Measurements from ENCODE around the gene CARD16.

CARD16 gene

GRCh38 chr11:105057432-105057831 is 12.3 kb upstream of the CARD16 start:
- H3K9me2 ChIP-seq (replicated peaks; ENCODE audit: low read depth, low read length): 0 out of 2 replicates have a peak, but pooled peaks cover 5% of the 10 kb centered on the region
- no peaks in the 10 kb centered on the region for H3K36me3 ChIP-seq (ENCODE audit: insufficient read depth, low read length)
- H3K27me3 ChIP-seq (ENCODE audit: insufficient read depth, low read length, poor library complexity, severe bottlenecking): no peaks in the 10 kb centered on the region
- H3K9me3 ChIP-seq (ENCODE audit: insufficient read depth, low read depth, low read length): no peaks in the 10 kb centered on the region
- no peaks in the 10 kb centered on the region for H3F3A ChIP-seq (ENCODE audit: low read depth)
- no peak overlapping the region for H2AFZ ChIP-seq (ENCODE audit: low read length)
- no peak for TF ChIP-seq EZH2phosphoT487 (IDR thresholded peaks at IDR 0.05; ENCODE audit: borderline replicate concordance)
- TF ChIP-seq CTCF (conservative IDR thresholded peaks at IDR 0.05; ENCODE audit: low read length): no peak
- H3K4me3 ChIP-seq (ENCODE audit: low read length, poor library complexity, severe bottlenecking): no peak overlapping the region
- no peaks in the 10 kb centered on the region for H4K20me1 ChIP-seq (ENCODE audit: insufficient read depth, low read length, poor library complexity, severe bottlenecking)
- no peaks in the 10 kb centered on the region for H3K79me2 ChIP-seq (ENCODE audit: insufficient read depth, low read length)
- peaks cover 5% of the 10 kb centered on the region for H3K4me1 ChIP-seq (ENCODE audit: insufficient read depth, low read length, poor library complexity, severe bottlenecking)
- H3K4me2 ChIP-seq (ENCODE audit: low read depth, low read length, poor library complexity, severe bottlenecking): no peak overlapping the region
- H3K9ac ChIP-seq (ENCODE audit: low read depth, low read length, poor library complexity, severe bottlenecking): no peak overlapping the region

DNA sequence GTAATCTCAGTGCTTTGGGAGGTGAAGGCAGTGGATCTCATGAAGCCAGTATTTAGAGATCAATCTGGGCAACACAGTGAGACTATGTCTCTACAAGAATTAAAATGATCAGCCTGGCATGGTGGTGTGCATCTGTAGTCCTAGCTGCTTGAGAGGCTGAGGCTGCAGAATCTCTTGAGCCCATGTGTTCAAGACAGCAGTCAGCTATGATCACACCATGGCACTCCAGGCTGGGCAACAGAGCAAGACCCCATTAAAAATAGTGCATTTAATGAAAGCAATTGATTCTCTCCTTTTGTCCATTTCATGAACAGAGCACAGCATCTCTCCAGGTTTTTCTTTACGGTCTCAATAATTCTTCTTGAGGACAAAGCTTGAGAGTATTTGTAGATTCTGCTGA is 11.3 kb upstream of the CARD16 start:
- peaks cover 11% of the 10 kb centered on the region for H3K4me1 ChIP-seq (ENCODE audit: insufficient read depth, low read length, poor library complexity, severe bottlenecking)
- TF ChIP-seq EZH2phosphoT487 (IDR thresholded peaks at IDR 0.05; ENCODE audit: borderline replicate concordance) (no peak), CTCF (conservative IDR thresholded peaks at IDR 0.05; ENCODE audit: low read length) (no peak)
- no peak overlapping the region for H2AFZ ChIP-seq (ENCODE audit: low read length)
- no peaks in the 10 kb centered on the region for H4K20me1 ChIP-seq (ENCODE audit: insufficient read depth, low read length, poor library complexity, severe bottlenecking)
- H3K9me2 ChIP-seq (replicated peaks; ENCODE audit: low read depth, low read length): 0 out of 2 replicates have a peak, but pooled peaks cover 5% of the 10 kb centered on the region
- no peak overlapping the region for H3K9ac ChIP-seq (ENCODE audit: low read depth, low read length, poor library complexity, severe bottlenecking)
- no peaks in the 10 kb centered on the region for H3K27me3 ChIP-seq (ENCODE audit: insufficient read depth, low read length, poor library complexity, severe bottlenecking)
- H3K4me2 ChIP-seq (ENCODE audit: low read depth, low read length, poor library complexity, severe bottlenecking): no peak overlapping the region
- no peaks in the 10 kb centered on the region for H3K79me2 ChIP-seq (ENCODE audit: insufficient read depth, low read length)
- no peaks in the 10 kb centered on the region for H3K9me3 ChIP-seq (ENCODE audit: insufficient read depth, low read depth, low read length)
- H3K36me3 ChIP-seq (ENCODE audit: insufficient read depth, low read length): no peaks in the 10 kb centered on the region
- no peak overlapping the region for H3K4me3 ChIP-seq (ENCODE audit: low read length, poor library complexity, severe bottlenecking)
- no peaks in the 10 kb centered on the region for H3F3A ChIP-seq (ENCODE audit: low read depth)

DNA sequence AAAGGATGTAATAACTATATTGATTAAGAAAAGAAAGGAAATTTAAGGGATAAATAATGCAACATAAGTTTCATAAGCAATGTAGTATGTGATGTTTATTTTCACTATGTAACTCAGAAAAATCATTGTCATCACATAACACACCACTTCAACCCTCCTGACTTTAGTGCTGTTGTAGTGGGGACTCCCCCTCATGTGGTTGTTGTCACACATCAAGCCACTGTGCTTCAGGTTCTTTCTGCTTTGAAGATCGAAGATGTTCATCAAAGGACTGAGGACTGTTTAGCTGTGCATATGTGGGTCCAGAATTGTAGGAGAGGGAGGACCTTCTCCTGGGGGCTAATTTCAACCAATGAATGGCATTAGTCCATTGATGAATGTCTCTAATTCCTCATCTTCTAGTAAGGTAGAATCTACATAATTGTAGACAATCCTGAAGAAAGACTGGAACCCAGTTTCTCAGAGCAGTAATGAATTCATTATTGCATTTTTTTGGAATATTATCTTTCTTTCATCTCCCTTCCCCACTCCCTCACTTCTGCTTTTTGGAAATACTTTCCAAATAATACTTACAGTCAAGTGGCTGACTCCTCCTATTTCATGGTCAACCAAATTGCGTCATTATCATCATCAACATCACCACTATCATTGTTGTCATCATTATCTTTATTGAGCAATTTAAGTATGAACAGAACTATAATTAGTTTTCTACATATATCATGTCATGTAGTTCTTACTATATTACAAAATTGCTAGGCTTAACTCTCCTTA is 9.8 kb upstream of the CARD16 start:
- no peaks in the 10 kb centered on the region for H3K9me3 ChIP-seq (ENCODE audit: insufficient read depth, low read depth, low read length)
- 0 out of 2 replicates have a peak, but pooled peaks cover 5% of the 10 kb centered on the region for H3K9me2 ChIP-seq (replicated peaks; ENCODE audit: low read depth, low read length)
- no peak overlapping the region for H3K4me3 ChIP-seq (ENCODE audit: low read length, poor library complexity, severe bottlenecking)
- no peaks in the 10 kb centered on the region for H3K27me3 ChIP-seq (ENCODE audit: insufficient read depth, low read length, poor library complexity, severe bottlenecking)
- H3K4me1 ChIP-seq (ENCODE audit: insufficient read depth, low read length, poor library complexity, severe bottlenecking): peaks cover 11% of the 10 kb centered on the region
- H3K9ac ChIP-seq (ENCODE audit: low read depth, low read length, poor library complexity, severe bottlenecking): no peak overlapping the region
- H3F3A ChIP-seq (ENCODE audit: low read depth): no peaks in the 10 kb centered on the region
- H4K20me1 ChIP-seq (ENCODE audit: insufficient read depth, low read length, poor library complexity, severe bottlenecking): no peaks in the 10 kb centered on the region
- TF ChIP-seq CTCF (conservative IDR thresholded peaks at IDR 0.05; ENCODE audit: low read length) (no peak), EZH2phosphoT487 (IDR thresholded peaks at IDR 0.05; ENCODE audit: borderline replicate concordance) (no peak)
- no peaks in the 10 kb centered on the region for H3K36me3 ChIP-seq (ENCODE audit: insufficient read depth, low read length)
- no peak overlapping the region for H2AFZ ChIP-seq (ENCODE audit: low read length)
- no peaks in the 10 kb centered on the region for H3K79me2 ChIP-seq (ENCODE audit: insufficient read depth, low read length)
- H3K4me2 ChIP-seq (ENCODE audit: low read depth, low read length, poor library complexity, severe bottlenecking): no peak overlapping the region
